GM21447 (cell line): Measurements from ENCODE around the gene KCNQ2.

Source experiments
- ATAC-seq: cut with Tn5 transposase; IDR thresholded peaks from one replicate; pipeline ENCODE4 v1.9.1; 2021; ENCODE audit not compliant: unreplicated experiment

KCNQ2 gene

DNA sequence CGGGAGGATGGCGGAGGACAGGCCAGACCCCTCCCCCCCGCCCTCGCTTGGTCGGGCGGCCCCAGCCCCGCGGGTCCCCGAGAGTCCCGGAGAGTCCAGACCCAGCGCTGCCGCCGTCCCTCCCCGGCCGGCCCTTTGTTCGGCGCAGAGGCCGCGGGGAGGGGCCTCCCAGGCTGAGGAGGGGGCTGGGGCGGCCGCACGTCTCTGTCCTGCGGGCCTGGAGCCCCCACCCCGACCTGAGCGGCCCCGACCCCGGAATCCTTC is 806 bp downstream of the KCNQ2 start:
- ATAC-seq: no peak

DNA sequence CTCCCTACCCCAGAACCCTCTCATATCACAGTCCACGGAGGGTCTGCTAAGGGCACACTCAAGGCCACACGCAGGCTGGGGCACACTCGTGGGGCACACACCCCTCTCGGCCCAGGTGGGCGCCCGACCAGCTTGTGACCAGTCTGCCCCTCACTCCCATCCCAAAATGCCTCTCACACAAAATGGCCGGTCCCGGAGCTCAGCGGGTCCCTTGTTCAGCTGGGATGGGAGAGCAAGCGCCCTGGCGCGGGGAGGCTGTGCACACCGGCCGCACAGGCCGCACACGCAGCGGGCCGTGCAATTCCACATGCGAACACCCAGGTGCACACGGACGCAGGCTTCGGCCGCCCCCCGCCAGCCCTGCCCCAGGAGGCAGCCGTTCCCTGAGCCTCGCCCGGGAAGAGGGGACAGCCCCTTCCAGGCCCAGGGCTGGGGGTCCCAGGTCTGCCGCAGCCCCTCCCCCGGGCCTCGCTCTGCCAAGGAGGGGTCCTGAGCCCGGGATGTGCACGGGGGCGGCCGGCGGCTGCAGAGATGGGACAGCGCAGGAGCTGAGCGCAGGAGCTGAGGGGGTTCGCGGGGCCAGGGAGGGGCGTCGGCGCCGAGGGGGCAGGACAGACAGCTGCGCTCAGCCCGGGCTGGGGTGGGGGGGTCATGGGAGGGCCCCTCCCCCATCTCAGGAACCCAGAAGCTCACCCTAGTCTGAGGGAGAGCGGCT is 1.3 kb downstream of the KCNQ2 start:
- ATAC-seq: no peak

DNA sequence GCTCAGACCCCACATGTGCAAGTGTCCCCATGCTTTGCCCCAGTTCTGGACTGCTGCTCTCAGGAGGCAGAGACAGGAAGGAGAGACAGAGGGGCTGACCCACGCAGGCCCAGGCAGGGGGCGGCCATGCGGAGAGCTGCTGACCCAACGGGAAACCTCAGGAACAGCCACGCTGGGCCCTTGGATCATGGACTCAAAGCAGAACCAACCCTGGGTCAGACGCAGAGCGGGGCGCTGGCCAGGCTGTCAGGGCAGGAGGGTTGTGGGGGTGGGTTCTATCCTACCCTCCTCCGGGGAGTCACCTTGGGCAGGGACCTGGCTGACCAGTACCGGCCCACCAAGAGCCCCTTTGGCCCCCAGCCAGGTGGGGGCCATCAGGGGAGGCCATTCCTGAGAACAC is 2.0 kb downstream of the KCNQ2 start:
- ATAC-seq: no peak

DNA sequence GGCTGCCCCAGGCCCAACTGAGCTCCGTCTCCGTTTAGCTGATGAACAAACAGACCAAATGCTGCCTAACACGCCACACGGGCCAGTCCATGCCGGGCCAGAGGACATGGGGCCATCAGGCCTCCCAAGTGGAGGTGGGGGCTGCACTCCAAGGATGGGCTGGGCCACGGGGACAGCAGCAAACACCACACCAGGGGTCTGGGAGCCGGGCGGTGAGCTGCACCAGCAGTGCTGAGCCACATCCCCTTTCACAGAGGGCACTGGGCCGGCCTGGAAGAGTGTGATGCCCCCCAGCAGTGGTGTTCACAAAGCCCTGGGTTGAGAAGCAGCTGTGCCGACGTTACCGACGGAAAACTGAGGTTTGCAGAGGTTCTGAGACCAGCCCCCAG is 2.7 kb downstream of the KCNQ2 start:
- ATAC-seq: no peak

DNA sequence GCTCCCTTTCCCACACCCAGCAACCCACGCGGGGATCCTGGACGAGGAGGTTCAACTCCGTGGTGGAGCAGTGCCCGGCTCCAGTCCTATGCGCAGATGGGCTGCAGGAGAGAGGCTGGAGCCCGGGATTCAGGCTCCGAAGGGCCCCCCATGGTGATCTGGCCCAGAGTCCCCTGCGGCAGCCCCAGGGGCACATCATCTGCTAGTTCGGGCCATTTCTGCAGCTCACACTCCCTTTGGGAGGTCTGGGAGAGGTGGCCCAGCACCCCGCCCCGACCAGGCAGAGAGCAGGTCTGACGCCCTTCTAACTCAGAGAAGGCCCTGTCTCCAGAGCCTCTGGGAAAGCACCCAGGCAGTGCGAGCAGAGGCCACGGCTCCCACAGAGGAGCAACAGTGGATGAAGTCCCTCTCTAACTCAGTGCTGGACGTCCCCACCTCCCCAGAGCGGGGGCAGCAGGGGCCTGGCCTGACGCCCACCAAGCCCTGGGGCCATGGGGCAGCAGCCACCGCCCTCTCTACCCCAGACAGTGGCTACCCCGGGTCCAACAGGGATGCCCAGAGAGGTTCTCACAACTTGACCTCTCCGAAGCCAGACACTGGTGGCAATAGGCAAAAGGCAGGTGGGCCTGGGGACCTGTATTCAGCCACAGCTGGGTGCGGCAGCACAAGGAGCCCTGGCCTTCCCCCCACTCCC is 3.3 kb downstream of the KCNQ2 start:
- ATAC-seq: no peak

DNA sequence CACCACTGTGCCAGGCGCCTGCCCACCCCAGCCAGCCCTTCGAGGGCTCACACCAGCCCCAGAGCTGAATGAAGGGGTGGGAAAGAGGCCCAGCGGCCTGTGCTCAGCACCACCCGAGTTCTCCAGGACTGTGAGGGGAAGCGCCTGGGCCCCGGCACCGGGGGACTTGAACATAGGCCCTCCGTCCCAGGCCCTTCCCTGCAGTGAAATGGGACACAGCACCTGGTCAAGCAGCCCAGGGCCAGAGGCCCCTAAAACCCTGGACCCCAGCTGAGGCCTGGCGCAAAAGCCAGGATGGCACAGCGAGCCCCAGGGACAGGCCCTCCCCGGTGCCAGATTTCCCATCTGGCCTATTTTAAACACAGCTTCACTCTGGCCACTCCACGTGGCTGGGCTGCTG is 4.0 kb downstream of the KCNQ2 start:
- ATAC-seq: no peak

DNA sequence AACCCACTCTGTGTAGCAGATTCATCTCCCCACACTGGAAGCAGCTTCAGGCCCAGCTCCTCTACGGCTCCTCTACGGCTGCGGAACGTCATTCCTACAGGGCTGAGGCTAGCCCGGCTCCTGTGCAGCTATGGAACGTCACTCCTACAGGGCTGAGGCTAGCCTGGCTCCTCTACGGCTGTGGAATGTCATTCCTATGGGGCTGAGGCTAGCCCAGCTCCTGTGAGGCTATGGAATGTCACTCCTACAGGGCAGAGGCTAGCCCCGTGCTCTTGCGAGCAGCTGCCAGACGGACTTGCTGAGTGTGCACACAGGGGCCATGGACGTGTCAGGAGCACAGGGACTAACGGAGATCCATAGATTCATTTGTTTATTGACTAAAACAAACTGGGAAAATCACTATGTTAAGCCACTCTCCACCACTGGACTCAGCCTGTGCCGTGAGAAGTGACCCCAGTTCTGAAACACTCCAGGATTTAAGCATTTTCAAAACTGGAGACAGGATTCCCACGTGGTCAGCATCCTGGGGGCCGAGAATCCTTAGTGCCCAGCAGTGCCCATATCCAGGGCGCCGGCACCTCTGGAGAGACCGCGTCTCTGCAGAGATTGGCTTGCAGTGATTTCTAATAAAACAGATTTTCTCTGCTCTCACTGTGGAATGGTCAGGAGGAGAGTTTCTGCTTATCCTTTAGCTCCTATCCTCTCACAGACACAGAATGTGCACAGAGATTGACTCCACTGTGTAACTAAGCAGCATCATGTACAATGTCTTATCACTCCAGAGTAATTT is 5.0 kb downstream of the KCNQ2 start:
- no peak for ATAC-seq

DNA sequence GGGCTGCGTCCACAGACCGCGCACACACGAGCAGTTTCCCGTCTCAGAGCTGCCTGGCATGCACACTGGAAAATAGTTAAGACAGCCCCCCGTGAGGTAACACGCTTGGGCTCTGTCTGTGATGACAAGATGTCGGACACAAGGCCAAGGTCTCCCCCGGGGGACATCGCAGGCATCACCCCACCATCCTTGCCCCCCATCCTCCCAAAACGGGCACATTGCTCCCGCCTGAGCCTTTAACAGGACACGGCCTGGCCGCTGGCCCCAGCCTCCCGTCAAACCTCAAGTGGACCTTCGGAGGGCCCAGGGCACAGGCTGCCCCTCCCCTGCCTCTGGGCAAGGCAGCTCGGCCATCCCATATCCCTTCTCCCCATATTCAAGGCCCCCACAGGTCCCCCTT is 5.6 kb downstream of the KCNQ2 start:
- ATAC-seq: no peak

DNA sequence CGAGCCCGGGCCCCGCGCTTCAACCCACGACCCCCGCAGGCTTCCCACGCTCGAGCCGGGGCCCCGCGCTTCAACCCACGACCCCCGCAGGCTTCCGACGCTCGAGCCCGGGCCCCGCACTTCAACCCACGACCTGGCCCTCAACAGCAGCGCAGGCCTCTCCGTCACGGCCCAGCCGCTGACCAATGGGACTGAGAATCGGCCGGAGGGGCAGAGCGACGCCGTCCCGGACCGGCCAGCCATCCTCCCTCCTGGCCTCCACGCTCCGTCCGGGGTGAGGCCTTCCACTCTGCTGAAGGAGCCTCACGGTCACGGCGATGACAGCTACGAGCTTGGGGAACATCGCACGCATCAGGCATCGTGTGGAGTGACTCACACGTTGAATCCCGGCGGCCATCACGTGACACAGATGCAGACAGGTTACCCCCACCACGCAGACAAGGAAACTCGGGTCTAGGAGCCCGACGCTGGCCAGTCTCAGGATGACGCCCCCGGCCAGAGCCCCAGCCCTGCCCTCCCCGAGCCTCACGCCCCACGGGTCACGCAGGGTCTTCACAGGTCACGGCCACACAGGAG is 6.1 kb downstream of the KCNQ2 start:
- ATAC-seq: no peak

DNA sequence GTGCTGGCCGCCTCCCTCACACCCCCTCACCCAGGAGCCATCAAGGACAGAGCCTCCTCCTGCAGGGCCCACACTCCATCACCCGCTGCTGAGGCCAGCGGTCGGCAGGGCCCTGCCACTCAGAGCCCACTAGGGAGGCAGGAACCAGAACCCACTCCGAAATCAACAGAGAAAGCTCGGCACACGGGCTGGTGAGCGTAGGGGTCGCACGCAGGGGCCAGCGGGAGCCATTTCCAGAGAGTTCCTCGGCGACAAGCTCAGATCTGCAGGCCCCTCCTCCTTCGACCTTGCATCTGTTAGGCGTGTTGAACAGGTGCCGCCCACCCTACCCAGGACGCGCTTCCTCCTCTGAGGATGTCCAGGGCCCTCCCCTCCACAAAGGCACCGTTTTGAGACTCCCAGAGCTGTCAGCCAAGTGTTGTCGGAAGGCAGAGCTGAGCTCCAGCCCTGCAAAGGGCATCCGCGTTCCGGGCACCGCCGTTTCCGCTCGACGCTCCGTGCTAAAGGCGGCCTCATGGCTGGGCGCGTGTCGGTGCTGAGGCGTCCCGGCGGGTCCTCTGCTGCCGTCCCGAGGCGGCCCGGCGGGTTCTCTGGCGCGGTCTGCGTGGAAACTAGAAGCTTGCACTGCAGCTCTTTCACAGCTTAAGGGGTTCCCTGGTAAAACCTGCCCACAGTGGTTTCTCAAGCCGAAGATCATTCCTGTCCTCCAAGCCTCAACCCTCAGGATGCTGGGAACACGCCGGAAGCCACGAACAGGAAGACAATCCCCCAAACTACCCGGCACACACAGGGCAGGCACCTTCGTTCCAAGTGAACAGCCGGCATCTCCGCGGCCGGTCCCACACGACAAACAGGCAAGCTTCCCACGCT is 6.8 kb downstream of the KCNQ2 start:
- no peak for ATAC-seq

DNA sequence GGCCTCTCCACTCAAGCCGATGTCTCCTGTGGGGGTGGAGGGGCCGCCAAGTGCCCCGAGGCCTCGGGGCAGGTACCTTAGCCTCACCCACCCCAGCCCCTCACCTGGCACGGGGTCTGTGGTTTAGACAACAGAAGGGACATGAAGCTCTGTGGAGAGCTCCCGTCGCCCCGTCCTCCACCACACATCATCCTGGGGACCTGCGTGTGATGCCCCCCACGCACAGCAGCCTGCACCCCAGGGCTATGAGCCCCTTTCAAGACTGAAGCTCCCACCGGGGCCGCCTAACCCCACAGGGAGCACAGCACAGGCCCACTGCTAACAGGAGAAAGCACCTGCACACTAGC is 8.2 kb downstream of the KCNQ2 start:
- ATAC-seq: no peak

DNA sequence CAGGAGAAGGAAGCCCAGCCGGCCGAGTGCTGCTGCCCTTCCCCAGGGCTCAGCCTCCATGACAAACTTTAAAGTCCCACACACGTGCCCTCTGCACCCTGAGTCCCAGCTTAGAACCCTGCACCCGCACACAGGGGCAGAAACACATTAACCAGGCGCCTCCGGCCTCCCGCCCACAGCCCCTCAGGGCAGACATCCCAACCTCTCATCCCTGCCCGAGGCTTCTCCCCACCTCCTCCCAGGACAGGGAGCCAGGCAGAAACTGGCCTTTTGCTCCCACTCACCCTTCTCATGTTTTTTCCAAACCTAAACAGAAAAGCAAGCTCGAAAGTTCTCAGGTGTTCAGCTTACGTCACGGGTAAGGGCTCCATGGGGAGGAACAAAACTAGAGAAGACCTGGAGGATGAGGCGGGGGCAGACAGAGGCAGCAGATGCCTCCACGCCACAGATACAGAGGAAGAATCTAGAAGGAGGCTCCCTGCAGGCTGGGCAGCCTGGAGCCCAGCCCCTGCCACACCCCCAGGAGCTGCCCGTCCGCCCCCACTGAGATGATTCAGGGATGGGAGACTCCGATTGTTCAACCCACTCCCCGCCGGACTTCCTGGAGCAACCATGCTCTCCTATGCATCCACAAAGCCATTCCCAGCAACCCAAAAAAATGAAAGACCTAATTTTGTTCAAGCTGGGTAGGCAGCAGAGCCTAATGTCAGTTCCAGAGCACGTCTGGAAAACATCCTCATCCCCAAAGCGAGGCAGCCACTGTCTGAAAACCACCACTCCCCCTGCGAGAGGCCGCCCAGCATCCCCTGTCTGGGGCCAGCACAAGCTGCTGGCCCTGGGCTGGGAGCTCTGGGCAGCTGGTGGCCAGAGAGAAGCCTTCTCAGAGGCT is 8.8 kb downstream of the KCNQ2 start:
- ATAC-seq: no peak

DNA sequence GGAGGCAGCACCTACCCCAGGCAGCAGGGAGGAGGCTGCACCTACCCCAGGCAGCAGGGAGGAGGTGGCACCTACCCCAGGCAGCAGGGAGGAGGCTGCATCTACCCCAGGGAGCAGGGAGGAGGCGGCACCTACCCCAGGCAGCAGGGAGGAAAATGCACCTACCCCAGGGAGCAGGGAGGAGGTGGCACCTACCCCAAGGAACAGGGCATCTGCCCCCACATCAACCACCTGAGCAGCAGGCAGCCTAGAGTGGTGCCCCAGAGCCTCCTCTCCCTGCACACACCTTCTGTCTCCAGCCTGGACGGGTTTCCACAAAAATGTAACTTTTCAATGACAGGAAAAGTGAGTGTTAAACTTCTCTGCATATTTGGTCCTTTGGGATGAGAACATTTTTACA is 10.2 kb downstream of the KCNQ2 start:
- no peak for ATAC-seq

DNA sequence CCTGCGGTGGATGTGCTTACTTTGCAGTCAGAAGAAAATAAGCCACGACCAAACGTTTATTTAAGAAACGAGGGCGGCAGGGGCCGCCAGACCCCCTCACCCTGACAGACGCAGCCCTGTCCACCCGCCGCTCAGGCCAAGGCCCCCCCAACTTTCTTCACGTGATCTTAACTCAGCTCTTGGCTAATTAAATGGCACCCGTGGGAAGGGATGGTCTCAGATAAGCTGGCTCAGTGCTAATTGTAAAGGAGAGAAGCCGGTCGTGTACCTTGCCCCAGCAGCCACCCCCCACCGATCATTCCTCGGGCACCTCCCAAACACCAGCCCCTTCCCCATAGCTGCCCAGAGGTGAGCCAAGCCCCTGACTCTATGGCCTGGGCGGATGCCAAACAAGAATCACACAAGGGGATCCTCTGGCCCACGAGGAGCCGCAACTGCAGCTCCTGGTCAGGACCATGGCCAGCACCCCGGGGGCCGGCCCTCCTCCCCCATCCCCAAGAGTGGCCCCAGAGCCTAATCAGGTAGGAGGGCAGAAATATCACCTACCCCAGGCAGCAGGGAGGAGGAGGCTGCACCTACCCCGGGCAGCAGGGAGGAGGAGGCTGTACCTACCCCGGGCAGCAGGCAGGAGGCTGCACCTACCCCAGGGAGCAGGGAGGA is 11.2 kb downstream of the KCNQ2 start:
- ATAC-seq: no peak

DNA sequence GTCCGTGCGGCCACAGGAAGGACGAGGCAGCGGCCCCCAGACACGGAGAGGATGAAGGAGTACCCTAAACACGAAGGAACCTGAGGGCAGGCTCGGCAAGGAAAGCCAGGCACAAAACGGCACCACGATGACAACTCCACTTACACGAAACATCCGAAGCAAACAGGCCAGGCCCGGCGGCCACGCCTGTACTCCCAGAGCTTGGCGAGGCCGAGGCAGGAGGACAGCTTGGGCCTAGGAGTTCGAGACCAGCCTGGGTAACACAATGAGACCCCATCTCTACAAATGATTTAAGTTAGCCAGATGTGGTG is 13.4 kb downstream of the KCNQ2 start:
- no peak for ATAC-seq

DNA sequence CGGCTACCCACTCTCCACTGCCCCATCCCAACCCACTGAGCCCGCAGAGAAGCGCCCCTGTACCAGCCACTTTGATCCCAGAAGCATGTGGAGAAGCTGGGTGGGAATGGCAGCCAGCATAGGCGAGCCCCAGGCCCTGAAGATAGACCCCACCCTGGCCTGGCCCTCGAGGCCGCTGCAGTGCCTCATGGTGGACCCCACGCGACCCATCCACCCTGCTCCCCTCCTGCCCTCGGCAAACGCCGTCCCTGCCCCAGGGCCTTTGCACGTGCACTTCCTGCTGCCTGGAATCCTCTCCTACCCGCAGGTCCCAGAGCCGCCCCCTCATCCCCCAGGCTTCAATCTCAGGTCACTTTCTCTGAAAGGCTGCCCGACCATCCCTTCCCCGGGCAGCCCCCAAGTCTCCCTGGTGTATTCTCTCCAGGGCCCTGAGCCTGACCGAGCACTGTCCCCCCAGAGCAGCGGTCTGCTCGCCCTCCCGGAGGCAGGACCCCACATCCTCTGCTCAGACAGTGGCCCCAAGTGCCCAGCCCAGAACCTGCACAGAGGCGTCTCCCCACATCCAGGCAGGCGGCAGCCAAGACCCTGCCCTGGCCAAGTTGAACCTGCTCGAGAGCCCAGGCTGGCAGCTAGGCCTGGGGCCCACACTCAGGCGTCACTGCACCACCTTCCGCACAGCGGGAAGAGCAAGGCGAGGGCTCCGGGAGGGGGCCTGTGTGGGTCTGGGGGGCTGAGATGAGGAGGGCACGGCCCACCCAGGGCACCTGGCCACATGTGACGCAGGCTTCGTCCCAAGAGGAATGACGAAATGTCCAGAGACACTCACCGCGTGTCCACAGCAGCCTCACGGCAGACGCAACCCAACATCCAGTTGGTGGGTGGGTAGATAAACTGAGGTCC is 14.0 kb downstream of the KCNQ2 start:
- ATAC-seq: no peak

DNA sequence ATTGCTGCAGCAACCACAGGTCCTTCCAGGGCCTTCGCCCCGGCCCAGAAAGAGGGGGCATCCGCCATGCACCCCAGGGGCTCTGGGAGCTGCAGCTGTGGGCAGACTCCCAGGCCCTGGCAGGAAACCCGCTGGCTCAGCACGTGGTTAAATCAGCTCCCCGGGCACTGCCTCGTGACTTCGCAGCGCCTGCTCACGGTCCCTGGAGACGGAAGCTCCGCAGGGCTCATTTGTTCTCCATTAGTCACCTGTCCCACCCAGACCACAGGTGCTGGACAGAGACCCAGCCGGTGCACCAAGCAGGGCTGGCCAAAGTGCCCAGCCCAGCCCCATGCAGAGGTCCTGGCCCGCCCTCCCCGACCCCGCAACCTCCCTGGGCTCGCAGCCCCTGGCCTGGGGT is 14.7 kb downstream of the KCNQ2 start:
- ATAC-seq: no peak

DNA sequence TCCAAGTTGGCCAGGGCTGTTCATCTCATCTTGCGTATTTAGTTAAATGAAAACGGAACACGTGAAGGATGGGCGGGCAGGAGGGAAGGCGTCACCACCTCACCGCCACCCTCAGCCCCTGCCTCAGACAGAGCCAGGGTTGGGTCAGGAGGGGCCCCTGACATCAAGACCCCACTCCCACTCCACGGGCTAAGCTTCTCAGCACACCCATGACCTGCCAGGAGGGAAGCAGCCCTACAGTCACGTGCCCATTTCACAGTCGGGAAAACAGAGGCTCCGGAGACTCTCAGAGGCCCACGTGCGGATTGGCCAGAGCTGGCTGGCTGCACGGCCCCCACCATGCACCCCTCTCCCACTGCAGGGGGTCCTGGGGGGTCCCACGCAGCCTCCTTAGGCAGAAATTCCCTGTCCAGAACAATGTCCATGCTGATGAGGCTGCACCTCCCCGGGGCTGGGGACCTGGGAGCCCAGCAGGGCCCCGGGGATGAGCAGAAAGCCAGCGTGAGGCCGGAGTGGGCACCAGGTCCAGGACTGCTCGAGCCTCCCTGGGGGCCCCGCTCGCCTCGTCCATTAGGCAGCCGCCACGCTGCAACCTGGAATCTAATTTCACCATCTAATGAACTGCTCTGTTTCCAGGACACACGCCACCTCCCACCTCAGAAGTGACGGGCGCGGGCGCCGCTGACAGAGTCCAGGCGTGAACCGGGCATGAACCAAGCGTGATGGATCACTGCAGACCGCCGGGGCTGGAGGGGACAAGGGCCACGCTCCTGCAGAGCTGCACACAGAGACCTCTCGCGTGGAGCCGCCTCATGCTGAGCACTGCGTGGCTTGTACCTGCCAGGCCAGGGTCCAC is 15.8 kb downstream of the KCNQ2 start:
- ATAC-seq: no peak
